ENCODE results near the gene C12orf57. TPM values are rescaled to one million over a fixed set of nuclear protein-coding genes. Genes with fewer than 3 reads are reported as not detected.

C12orf57 gene
- total and polyA plus RNA-seq, 2 of the 8 experiments (the other 6 are each of a cell fraction or from before 2014, with no cell fraction given), result 174 to 993 TPM

GRCh38 chr12:6950811-6951540, 7.2 kb downstream of the C12orf57 start, which contains the start of gene PTPN6:
Gene PTPN6, plus strand, starts transcription at chr12:6951356. Its CDS starts 157 bp downstream, at chr12:6951513.
- peak within 1 kb of the TSS; percentile 60; the same call in 1 of the 2 replicates for H2AK5ac ChIP-seq (ENCODE audit: low read depth, low read length)
- 0 out of 2 replicates have a peak within 1 kb of the TSS, but pooled peaks have one; percentile 14 for H4K8ac ChIP-seq (ENCODE audit: extremely low read depth, insufficient read depth, low read length)
- no peak within 1 kb of the TSS for H3K9ac ChIP-seq (replicated peaks in 1 of 4; ENCODE audit: extremely low read depth in 1 of 4, low read depth in 3 of 4, low read length in 3 of 4)
- no peak within 1 kb of the TSS for H3K14ac ChIP-seq (ENCODE audit: insufficient read length)
- no peak within 1 kb of the TSS for H4K5ac ChIP-seq (ENCODE audit: insufficient read length, low read depth, low read length)
- peak within 1 kb of the TSS; percentile 46; the same call in 1 of the 2 replicates for H2BK15ac ChIP-seq (ENCODE audit: low read length)
- H3K4ac ChIP-seq (replicated peaks; ENCODE audit: insufficient read length, low read depth, low read length), result peak within 1 kb of the TSS; percentile 48
- no peaks in the 10 kb centered on the region for H3K9me3 ChIP-seq (ENCODE audit: insufficient read depth in 2 of 2, low read depth in 1 of 2, low read length in 1 of 2)
- H2AFZ ChIP-seq (ENCODE audit: low read length), result no peak within 1 kb of the TSS
- H3K23me2 ChIP-seq (ENCODE audit: low read depth, low read length), result peaks cover 6% of the 10 kb centered on the region
- H4K20me1 ChIP-seq (replicated peaks in 1 of 2; ENCODE audit: control insufficient read depth in 1 of 2, insufficient read depth in 2 of 2, low read length in 2 of 2), result no peaks in the 10 kb centered on the region
- no peak within 1 kb of the TSS for H3K4me2 ChIP-seq (ENCODE audit: insufficient read depth in 1 of 2, low read depth in 2 of 2, low read length in 2 of 2)
- H4K91ac ChIP-seq (replicated peaks; ENCODE audit: insufficient read length, low read length), result no peak within 1 kb of the TSS
- H3K18ac ChIP-seq (ENCODE audit: extremely low read depth, low read length), result no peak within 1 kb of the TSS; the same call in 1 of the 2 replicates
- peaks cover 0 to 21% (median 11%) of the 10 kb centered on the region in 4 experiments; a peak in 6 of 7 replicates for H3K4me1 ChIP-seq (replicated peaks in 1 of 4; ENCODE audit: control insufficient read depth in 3 of 4, insufficient read depth in 4 of 4, low read length in 3 of 4)
- H3K56ac ChIP-seq (replicated peaks; ENCODE audit: insufficient read length, low read depth, low read length), result no peak within 1 kb of the TSS
- H2BK12ac ChIP-seq (ENCODE audit: low read depth, low read length), result 0 out of 2 replicates have a peak within 1 kb of the TSS, but pooled peaks have one; percentile 17
- no peak for FAIRE-seq
- TF ChIP-seq E2F6 (IDR thresholded peaks at IDR 0.05) (no peak), KDM5A (IDR thresholded peaks at IDR 0.05; ENCODE audit: low read length) (no peak), EGR1 (IDR thresholded peaks at IDR 0.05; ENCODE audit: borderline replicate concordance, low read depth, low read length) (no peak), SP2 (IDR thresholded peaks at IDR 0.05; ENCODE audit: low read length) (no peak), BACH1 (IDR thresholded peaks at IDR 0.05; ENCODE audit: low read length) (no peak), MAFK (IDR thresholded peaks at IDR 0.05; ENCODE audit: low read depth, low read length) (no peak)
- CTCF ChIA-PET (ENCODE audit: partially characterized antibody), result interaction anchor here (0.8 to 8.6 kb wide), 7 partner anchors 10 to 190 kb away, joined by 3 to 277 read pairs (median 3); no protein-coding TSS in a partner anchor
- H3K27ac ChIP-seq (ENCODE audit: low read depth, low read length), result no peak within 1 kb of the TSS; the same call in 1 of the 2 replicates
- no peak within 1 kb of the TSS for H2BK20ac ChIP-seq (ENCODE audit: low read length)
- no peaks in the 10 kb centered on the region for H3K27me3 ChIP-seq (replicated peaks in 1 of 4; ENCODE audit: control insufficient read depth in 3 of 4, extremely low read depth in 1 of 4, insufficient read depth in 3 of 4, low read length in 3 of 4)
- H2BK120ac ChIP-seq (replicated peaks; ENCODE audit: low read depth, low read length), result no peak within 1 kb of the TSS
- H3K79me2 ChIP-seq (ENCODE audit: control insufficient read depth in 1 of 2, insufficient read depth in 2 of 2, low read length in 2 of 2), result no peaks in the 10 kb centered on the region; a peak in 1 of 4 replicates
- H3K4me3 ChIP-seq (ENCODE audit: extremely low read depth in 1 of 4, insufficient read depth in 2 of 4, low read depth in 3 of 4, low read length in 4 of 4), result no peak within 1 kb of the TSS
- H3K23ac ChIP-seq (ENCODE audit: insufficient read length), result no peak within 1 kb of the TSS
- H2BK5ac ChIP-seq (ENCODE audit: low read depth, low read length), result peak within 1 kb of the TSS; percentile 52
- 85% methylated on average over 25 of the region's 25 CpGs; no CpG with 5 or more reads in 1 of the 2 experiments for WGBS, 2 experiments (ENCODE audit: extremely low coverage in 1 of 2, insufficient coverage in 1 of 2, insufficient read length in 1 of 2, insufficient replicate concordance in 2 of 2, low coverage in 1 of 2, low lambda C conversion rate in 2 of 2, missing lambda C conversion rate in 1 of 2)
- peaks cover 5% of the 10 kb centered on the region for H3K79me1 ChIP-seq (ENCODE audit: low read depth, low read length)
- no peaks in the 10 kb centered on the region for H3K36me3 ChIP-seq (ENCODE audit: control insufficient read depth in 2 of 4, insufficient read depth in 4 of 4, low read length in 3 of 4)
- POLR2A ChIA-PET (ENCODE audit: partially characterized antibody), result interaction anchor here (2.2 to 44.0 kb wide), 5 partner anchors 8 to 82 kb away, joined by 8 to 1596 read pairs (median 21); partner anchors contain the start of genes ATN1, C12orf57, EMG1 and ENO2
- DNase-seq (ENCODE audit: low read depth in 1 of 2, low spot score in 2 of 2), result no peak

All from H1 (cell line).